DOHH2 (cell line): ENCODE data around the gene CDC16.

ENCODE experiments used
- EZH2phosphoT487 ChIP-seq: fragments of 200-600 bp; sonication (generic); IDR thresholded peaks from 2 replicates; pipeline ENCODE4 v1.6.1; 2017; ENCODE audit warnings: borderline replicate concordance, mild to moderate bottlenecking, antibody characterized with exemption, low read length, moderate library complexity, mixed read lengths
- TF ChIP-seq, protein P1 (sequence below): fragments of 200-600 bp; sonication (generic); IDR thresholded peaks from one replicate; pipeline ENCODE4 v1.5.1; 2014; ENCODE audit warnings: antibody characterized with exemption, mild to moderate bottlenecking, low read depth, low read length; ENCODE audit not compliant: poor library complexity, severe bottlenecking

GRCh38 chr13:114249077-114249476 is 14.4 kb downstream of the CDC16 start:
- TF ChIP-seq, protein P1, sequence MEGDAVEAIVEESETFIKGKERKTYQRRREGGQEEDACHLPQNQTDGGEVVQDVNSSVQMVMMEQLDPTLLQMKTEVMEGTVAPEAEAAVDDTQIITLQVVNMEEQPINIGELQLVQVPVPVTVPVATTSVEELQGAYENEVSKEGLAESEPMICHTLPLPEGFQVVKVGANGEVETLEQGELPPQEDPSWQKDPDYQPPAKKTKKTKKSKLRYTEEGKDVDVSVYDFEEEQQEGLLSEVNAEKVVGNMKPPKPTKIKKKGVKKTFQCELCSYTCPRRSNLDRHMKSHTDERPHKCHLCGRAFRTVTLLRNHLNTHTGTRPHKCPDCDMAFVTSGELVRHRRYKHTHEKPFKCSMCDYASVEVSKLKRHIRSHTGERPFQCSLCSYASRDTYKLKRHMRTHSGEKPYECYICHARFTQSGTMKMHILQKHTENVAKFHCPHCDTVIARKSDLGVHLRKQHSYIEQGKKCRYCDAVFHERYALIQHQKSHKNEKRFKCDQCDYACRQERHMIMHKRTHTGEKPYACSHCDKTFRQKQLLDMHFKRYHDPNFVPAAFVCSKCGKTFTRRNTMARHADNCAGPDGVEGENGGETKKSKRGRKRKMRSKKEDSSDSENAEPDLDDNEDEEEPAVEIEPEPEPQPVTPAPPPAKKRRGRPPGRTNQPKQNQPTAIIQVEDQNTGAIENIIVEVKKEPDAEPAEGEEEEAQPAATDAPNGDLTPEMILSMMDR: no peak
- TF ChIP-seq EZH2phosphoT487: no peak
